Thoracic aorta (tissue), 2 donors: ENCODE measurements around the gene GALNT13. TPM values are rescaled to one million over a fixed set of nuclear protein-coding genes. Genes with fewer than 3 reads are reported as not detected.

Experiments used
- ATAC-seq: fragments of 150-250 bp; one replicate; pipeline ENCODE4 v1.8.0; 2017; ENCODE audit warnings: low read depth; ENCODE audit not compliant: insufficient number of reproducible peaks, low FRiP score
- DNase-seq: peaks from one replicate; pipeline ENCODE4 v3.0.0-alpha.2; 2020; ENCODE audit warnings: low spot score
- H3K27ac ChIP-seq, 2 donors: fragments of 200-600 bp; sonication (generic); 1 replicate in 1 of 2; 2 replicates in 1 of 2; pipeline ENCODE4 v1.5.1; 2016; ENCODE audit warnings: mild to moderate bottlenecking in 2 of 2, moderate library complexity in 2 of 2
- H3K27me3 ChIP-seq: fragments of 200-600 bp; sonication (generic); replicated peaks from 2 replicates; pipeline ENCODE4 v1.6.0; 2016; ENCODE audit warnings: mild to moderate bottlenecking; ENCODE audit not compliant: insufficient read depth
- H3K36me3 ChIP-seq: fragments of 200-600 bp; sonication (generic); one replicate; pipeline ENCODE4 v1.5.1; 2016
- H3K4me1 ChIP-seq, 2 donors: fragments of 200-600 bp; sonication (generic); 1 replicate in 1 of 2; 2 replicates in 1 of 2; pipeline versions ENCODE4 v1.5.1 to v1.6.0; 2016; ENCODE audit warnings: low read depth in 2 of 2, mild to moderate bottlenecking in 1 of 2; ENCODE audit not compliant: control insufficient read depth in 1 of 2
- H3K4me3 ChIP-seq: fragments of 200-600 bp; sonication (generic); 2 replicates; pipeline ENCODE4 v1.5.1; 2016; ENCODE audit warnings: mild to moderate bottlenecking
- H3K9me3 ChIP-seq: fragments of 200-600 bp; sonication (generic); 2 replicates; pipeline ENCODE4 v1.5.1; 2016
- total RNA-seq, 2 donors: library from RNA; depleted of rRNA; stranded (reverse); fragments of >200 nt; gene quantifications; one replicate each; pipeline versions ENCODE4 v1.1.0 to v1.2.3, GENCODE V29; 2016
- TF ChIP-seq, protein P1 (sequence below): fragments of 200-600 bp; sonication (generic); IDR thresholded peaks from one replicate; pipeline ENCODE4 v1.5.1; 2019; ENCODE audit warnings: antibody characterized with exemption

The GALNT13 gene
- total RNA-seq, 2 donors from 2014 or later: 2.5 to 30.1 TPM

DNA sequence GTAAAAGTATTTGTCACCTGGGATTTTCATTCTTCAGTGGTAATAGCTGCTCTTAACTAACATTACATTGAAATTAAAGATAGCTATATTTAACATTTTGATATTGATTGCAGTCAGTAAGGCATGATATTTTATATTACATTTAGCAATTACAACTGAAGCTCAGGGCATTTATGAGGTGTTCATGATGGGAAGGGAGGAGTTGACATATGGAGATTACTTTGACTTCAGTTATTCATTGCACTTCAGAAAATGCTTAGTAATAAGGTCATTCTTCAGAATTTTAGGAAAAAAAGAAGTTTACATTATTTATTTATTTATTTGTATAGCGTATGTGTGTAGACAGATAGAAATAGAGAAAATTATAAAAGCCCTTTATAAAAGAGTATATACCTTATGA, 352.0 kb downstream of the GALNT13 start:
- no peak for DNase-seq
- no peaks in the 10 kb centered on the region for H3K4me1 ChIP-seq
- TF ChIP-seq, protein P1, sequence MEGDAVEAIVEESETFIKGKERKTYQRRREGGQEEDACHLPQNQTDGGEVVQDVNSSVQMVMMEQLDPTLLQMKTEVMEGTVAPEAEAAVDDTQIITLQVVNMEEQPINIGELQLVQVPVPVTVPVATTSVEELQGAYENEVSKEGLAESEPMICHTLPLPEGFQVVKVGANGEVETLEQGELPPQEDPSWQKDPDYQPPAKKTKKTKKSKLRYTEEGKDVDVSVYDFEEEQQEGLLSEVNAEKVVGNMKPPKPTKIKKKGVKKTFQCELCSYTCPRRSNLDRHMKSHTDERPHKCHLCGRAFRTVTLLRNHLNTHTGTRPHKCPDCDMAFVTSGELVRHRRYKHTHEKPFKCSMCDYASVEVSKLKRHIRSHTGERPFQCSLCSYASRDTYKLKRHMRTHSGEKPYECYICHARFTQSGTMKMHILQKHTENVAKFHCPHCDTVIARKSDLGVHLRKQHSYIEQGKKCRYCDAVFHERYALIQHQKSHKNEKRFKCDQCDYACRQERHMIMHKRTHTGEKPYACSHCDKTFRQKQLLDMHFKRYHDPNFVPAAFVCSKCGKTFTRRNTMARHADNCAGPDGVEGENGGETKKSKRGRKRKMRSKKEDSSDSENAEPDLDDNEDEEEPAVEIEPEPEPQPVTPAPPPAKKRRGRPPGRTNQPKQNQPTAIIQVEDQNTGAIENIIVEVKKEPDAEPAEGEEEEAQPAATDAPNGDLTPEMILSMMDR: no peak
- H3K9me3 ChIP-seq: no peaks in the 10 kb centered on the region
- no peaks in the 10 kb centered on the region for H3K27me3 ChIP-seq
- no peak overlapping the region for H3K4me3 ChIP-seq
- no peak overlapping the region for H3K27ac ChIP-seq
- no peak for ATAC-seq
- no peaks in the 10 kb centered on the region for H3K36me3 ChIP-seq

DNA sequence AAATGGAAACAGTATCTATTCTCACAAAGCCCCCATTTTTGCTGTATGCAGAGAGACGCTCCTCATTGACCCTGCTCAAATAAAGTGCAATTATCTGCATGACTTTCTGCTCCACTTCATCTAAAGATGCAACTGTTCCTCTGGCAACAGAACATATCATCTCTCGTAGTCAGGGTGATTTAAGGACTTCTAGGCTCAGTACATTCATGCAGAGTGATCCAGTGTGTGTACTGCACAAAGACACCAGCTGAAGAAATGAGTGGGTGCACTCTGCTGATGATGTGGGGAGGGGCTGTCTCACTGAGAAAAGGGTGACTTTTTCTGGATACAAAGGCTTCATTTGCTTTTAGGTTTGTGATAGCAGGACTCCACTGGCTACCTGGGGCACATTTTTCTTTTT, 355.2 kb downstream of the GALNT13 start:
- TF ChIP-seq, protein P1: no peak
- no peaks in the 10 kb centered on the region for H3K27me3 ChIP-seq
- no peak overlapping the region for H3K4me3 ChIP-seq
- H3K27ac ChIP-seq: no peak overlapping the region
- DNase-seq: no peak
- ATAC-seq: no peak
- H3K36me3 ChIP-seq: no peaks in the 10 kb centered on the region
- H3K4me1 ChIP-seq: no peaks in the 10 kb centered on the region
- no peaks in the 10 kb centered on the region for H3K9me3 ChIP-seq

DNA sequence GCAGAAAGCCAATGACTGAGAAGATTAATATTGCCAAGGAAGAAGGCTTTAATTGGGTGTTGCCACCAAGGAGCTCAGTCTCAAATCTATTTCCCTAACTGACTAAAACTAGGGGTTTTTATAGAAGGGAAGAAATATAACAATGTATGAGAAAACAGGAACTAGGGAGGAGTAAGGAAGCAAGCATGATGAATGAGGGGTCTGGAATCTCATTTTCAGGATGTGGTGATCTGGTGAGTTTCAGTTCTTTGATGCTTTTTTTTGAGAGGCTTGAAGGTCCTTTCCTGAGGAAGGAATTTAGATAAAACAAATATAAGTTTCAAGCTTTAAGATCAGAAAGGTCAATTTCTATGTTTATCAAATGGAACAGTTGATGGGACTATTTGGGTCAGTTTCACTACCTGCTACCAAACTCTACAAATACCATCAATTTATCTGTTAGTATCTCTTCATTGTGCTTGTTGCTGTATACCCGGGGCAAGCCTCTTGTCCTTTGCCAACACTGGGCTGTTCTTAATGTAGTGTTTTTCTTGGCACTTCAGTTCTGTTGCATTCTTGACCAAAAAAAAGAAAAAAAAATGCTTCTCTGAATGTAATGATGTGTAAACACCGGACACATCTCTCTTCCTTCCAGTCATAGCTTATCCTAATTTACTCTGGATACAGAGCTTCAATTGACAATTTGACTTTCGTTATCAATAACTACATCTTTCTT, 357.0 kb downstream of the GALNT13 start:
- H3K4me3 ChIP-seq: no peak overlapping the region
- ATAC-seq (no peak), DNase-seq (no peak)
- no peaks in the 10 kb centered on the region for H3K27me3 ChIP-seq
- H3K4me1 ChIP-seq: no peaks in the 10 kb centered on the region
- TF ChIP-seq, protein P1: no peak
- H3K36me3 ChIP-seq: no peaks in the 10 kb centered on the region
- H3K27ac ChIP-seq: no peak overlapping the region
- H3K9me3 ChIP-seq: no peaks in the 10 kb centered on the region

DNA sequence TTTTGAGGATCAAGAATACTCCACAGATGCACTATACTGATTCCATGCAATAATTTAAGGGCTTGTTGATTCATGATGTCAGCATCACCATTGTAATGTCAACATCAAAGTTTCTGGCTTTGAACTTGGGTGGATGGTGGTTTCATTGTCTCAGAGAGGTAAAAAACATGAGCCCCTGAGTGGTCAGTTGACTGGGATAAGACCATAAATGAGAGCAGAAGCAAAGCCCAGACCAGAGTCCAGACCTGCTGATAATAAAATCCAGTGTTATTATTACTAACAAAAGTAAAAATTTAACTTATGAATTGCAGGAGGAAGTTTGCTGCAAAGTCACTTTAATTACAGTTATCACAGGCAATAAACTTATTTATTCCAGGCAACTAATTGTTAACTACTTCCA, 358.2 kb downstream of the GALNT13 start:
- ATAC-seq (no peak), DNase-seq (no peak)
- Histone ChIP-seq H3K27me3 (no peaks in the 10 kb centered on the region), H3K9me3 (no peaks in the 10 kb centered on the region), H3K4me3 (no peak overlapping the region), H3K27ac (no peak overlapping the region), H3K36me3 (no peaks in the 10 kb centered on the region), H3K4me1 (no peaks in the 10 kb centered on the region)
- TF ChIP-seq, protein P1: no peak

DNA sequence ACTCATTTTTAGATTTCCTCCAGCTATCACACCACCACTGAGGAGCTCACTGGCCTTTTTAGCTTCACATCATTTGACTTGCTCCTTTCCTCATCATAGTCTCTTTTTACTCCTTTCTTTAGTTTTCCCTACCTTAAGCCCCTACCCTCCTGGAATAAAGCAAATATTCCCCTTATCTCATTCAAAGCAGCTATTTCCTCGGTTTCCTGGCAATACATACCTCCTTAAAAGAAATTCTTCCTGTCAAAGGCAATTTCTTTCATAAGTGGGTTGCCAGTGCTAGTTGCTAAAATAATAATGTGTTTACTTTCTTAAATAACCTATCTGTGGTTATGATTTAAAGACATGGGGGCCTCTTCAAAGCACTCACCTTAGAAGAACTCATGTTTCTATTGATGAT, 359.3 kb downstream of the GALNT13 start:
- Histone ChIP-seq H3K4me1 (no peaks in the 10 kb centered on the region), H3K9me3 (no peaks in the 10 kb centered on the region), H3K27me3 (no peaks in the 10 kb centered on the region), H3K36me3 (no peaks in the 10 kb centered on the region), H3K4me3 (no peak overlapping the region), H3K27ac (no peak overlapping the region)
- DNase-seq (no peak), ATAC-seq (no peak)
- TF ChIP-seq, protein P1: no peak
